Measurements from ENCODE around the gene ANKRD18A. TPM values are rescaled to one million over a fixed set of nuclear protein-coding genes. Genes with fewer than 3 reads are reported as not detected.

ANKRD18A gene
- total and polyA plus RNA-seq, 2 experiments from 2014 or later: not detected

- no peak for TF ChIP-seq EZH2 (IDR thresholded peaks at IDR 0.05; ENCODE audit: insufficient read depth, poor library complexity, severe bottlenecking)
- in situ Hi-C loops (cut with MboI): no loop called here
- Histone ChIP-seq H3K4me3 (no peak overlapping the region), H3K4me2 (ENCODE audit: unreplicated experiment) (no peak overlapping the region), H3K27ac (no peak overlapping the region), H3K9me2 (ENCODE audit: insufficient read depth) (no peaks in the 10 kb centered on the region), H3K36me3 (ENCODE audit: low read depth) (no peaks in the 10 kb centered on the region), H3K27me3 (replicated peaks; ENCODE audit: insufficient read depth) (peaks cover 18% of the 10 kb centered on the region), H2AFZ (no peak overlapping the region), H3K9ac (no peak overlapping the region), H4K20me1 (ENCODE audit: insufficient read depth) (no peaks in the 10 kb centered on the region), H3K4me1 (ENCODE audit: insufficient read depth) (no peaks in the 10 kb centered on the region), H3F3A (ENCODE audit: insufficient read depth) (no peaks in the 10 kb centered on the region), H3K79me2 (ENCODE audit: insufficient read depth) (no peaks in the 10 kb centered on the region), H3K9me3 (ENCODE audit: low read depth) (no peaks in the 10 kb centered on the region)
- DNase-seq: no peak
These were observed 91.1 kb downstream of the ANKRD18A start for GRCh38 chr9:38529317-38529716.

GRCh38 chr9:38527503-38527902 is 92.9 kb downstream of the ANKRD18A start:
- no peak for DNase-seq
- Histone ChIP-seq H3K27me3 (replicated peaks; ENCODE audit: insufficient read depth) (peaks cover 22% of the 10 kb centered on the region), H3F3A (ENCODE audit: insufficient read depth) (no peaks in the 10 kb centered on the region), H3K4me3 (no peak overlapping the region), H3K9me3 (ENCODE audit: low read depth) (no peaks in the 10 kb centered on the region), H3K9ac (no peak overlapping the region), H3K9me2 (ENCODE audit: insufficient read depth) (no peaks in the 10 kb centered on the region), H2AFZ (no peak overlapping the region), H3K36me3 (ENCODE audit: low read depth) (no peaks in the 10 kb centered on the region), H3K4me1 (ENCODE audit: insufficient read depth) (no peaks in the 10 kb centered on the region), H3K4me2 (ENCODE audit: unreplicated experiment) (no peak overlapping the region), H3K27ac (no peak overlapping the region), H4K20me1 (ENCODE audit: insufficient read depth) (no peaks in the 10 kb centered on the region), H3K79me2 (ENCODE audit: insufficient read depth) (no peaks in the 10 kb centered on the region)
- 45 to 63% methylated on average over 6 to 10 of the region's 10 CpGs for WGBS, 2 experiments (ENCODE audit: low coverage in 1 of 2, low lambda C conversion rate in 2 of 2, missing lambda C conversion rate in 2 of 2)
- in situ Hi-C loops (cut with MboI): no loop called here
- TF ChIP-seq EZH2phosphoT487 (IDR thresholded peaks at IDR 0.05; ENCODE audit: insufficient read depth, low read depth): no peak
- no peak for TF ChIP-seq EZH2 (IDR thresholded peaks at IDR 0.05; ENCODE audit: insufficient read depth, poor library complexity, severe bottlenecking)

- no peaks in the 10 kb centered on the region for H3K4me1 ChIP-seq (ENCODE audit: insufficient read depth)
- DNase-seq: no peak
- H3K4me2 ChIP-seq (ENCODE audit: unreplicated experiment): no peak overlapping the region
- no peak overlapping the region for H2AFZ ChIP-seq
- no peaks in the 10 kb centered on the region for H3K9me3 ChIP-seq (ENCODE audit: low read depth)
- H3K36me3 ChIP-seq (ENCODE audit: low read depth): no peaks in the 10 kb centered on the region
- H3K9ac ChIP-seq: no peak overlapping the region
- H3K27me3 ChIP-seq (replicated peaks; ENCODE audit: insufficient read depth): peaks cover 22% of the 10 kb centered on the region
- 24 to 25% methylated on average over 37 to 38 of the region's 38 CpGs for WGBS, 2 experiments (ENCODE audit: low coverage in 1 of 2, low lambda C conversion rate in 2 of 2, missing lambda C conversion rate in 2 of 2)
- H3K79me2 ChIP-seq (ENCODE audit: insufficient read depth): no peaks in the 10 kb centered on the region
- no peak overlapping the region for H3K4me3 ChIP-seq
- H3F3A ChIP-seq (ENCODE audit: insufficient read depth): no peaks in the 10 kb centered on the region
- no peaks in the 10 kb centered on the region for H3K9me2 ChIP-seq (ENCODE audit: insufficient read depth)
- H3K27ac ChIP-seq: no peak overlapping the region
- in situ Hi-C loops (cut with MboI): no loop called here
- no peaks in the 10 kb centered on the region for H4K20me1 ChIP-seq (ENCODE audit: insufficient read depth)
- TF ChIP-seq EZH2 (IDR thresholded peaks at IDR 0.05; ENCODE audit: insufficient read depth, poor library complexity, severe bottlenecking): no peak
- no peak for TF ChIP-seq EZH2phosphoT487 (IDR thresholded peaks at IDR 0.05; ENCODE audit: insufficient read depth, low read depth)
These were observed 93.8 kb downstream of the ANKRD18A start for GRCh38 chr9:38526591-38526990.

GRCh38 chr9:38523121-38523520 is 97.3 kb downstream of the ANKRD18A start:
- H3K4me1 ChIP-seq (ENCODE audit: insufficient read depth): no peaks in the 10 kb centered on the region
- no peak overlapping the region for H3K4me2 ChIP-seq (ENCODE audit: unreplicated experiment)
- no peak overlapping the region for H3K9ac ChIP-seq
- H3K27me3 ChIP-seq (replicated peaks; ENCODE audit: insufficient read depth): peaks cover 13% of the 10 kb centered on the region; the same call in 1 of the 2 replicates
- no peaks in the 10 kb centered on the region for H3K36me3 ChIP-seq (ENCODE audit: low read depth)
- WGBS, 2 experiments (ENCODE audit: low coverage in 1 of 2, low lambda C conversion rate in 2 of 2, missing lambda C conversion rate in 2 of 2): 30 to 32% methylated on average over 5 of the region's 5 CpGs
- TF ChIP-seq EZH2phosphoT487 (IDR thresholded peaks at IDR 0.05; ENCODE audit: insufficient read depth, low read depth) (no peak), EZH2 (IDR thresholded peaks at IDR 0.05; ENCODE audit: insufficient read depth, poor library complexity, severe bottlenecking) (no peak)
- H4K20me1 ChIP-seq (ENCODE audit: insufficient read depth): no peaks in the 10 kb centered on the region
- no peak overlapping the region for H3K27ac ChIP-seq
- no peak overlapping the region for H2AFZ ChIP-seq
- DNase-seq: no peak
- no peaks in the 10 kb centered on the region for H3F3A ChIP-seq (ENCODE audit: insufficient read depth)
- in situ Hi-C loops (cut with MboI): no loop called here
- no peaks in the 10 kb centered on the region for H3K9me3 ChIP-seq (ENCODE audit: low read depth)
- H3K79me2 ChIP-seq (ENCODE audit: insufficient read depth): no peaks in the 10 kb centered on the region
- no peak overlapping the region for H3K4me3 ChIP-seq
- H3K9me2 ChIP-seq (ENCODE audit: insufficient read depth): no peaks in the 10 kb centered on the region

- no peaks in the 10 kb centered on the region for H3K9me3 ChIP-seq (ENCODE audit: low read depth)
- TF ChIP-seq EZH2phosphoT487 (IDR thresholded peaks at IDR 0.05; ENCODE audit: insufficient read depth, low read depth) (no peak), EZH2 (IDR thresholded peaks at IDR 0.05; ENCODE audit: insufficient read depth, poor library complexity, severe bottlenecking) (no peak)
- H4K20me1 ChIP-seq (ENCODE audit: insufficient read depth): no peaks in the 10 kb centered on the region
- H3K9ac ChIP-seq: no peak overlapping the region
- no peaks in the 10 kb centered on the region for H3K79me2 ChIP-seq (ENCODE audit: insufficient read depth)
- H3K36me3 ChIP-seq (ENCODE audit: low read depth): no peaks in the 10 kb centered on the region
- no peak for DNase-seq
- H3K27ac ChIP-seq: no peak overlapping the region
- in situ Hi-C loops (cut with MboI): no loop called here
- WGBS, 2 experiments (ENCODE audit: low coverage in 1 of 2, low lambda C conversion rate in 2 of 2, missing lambda C conversion rate in 2 of 2): 63 to 65% methylated on average over 2 of the region's 2 CpGs
- no peak overlapping the region for H3K4me2 ChIP-seq (ENCODE audit: unreplicated experiment)
- H3K9me2 ChIP-seq (ENCODE audit: insufficient read depth): no peaks in the 10 kb centered on the region
- H3K4me3 ChIP-seq: no peak overlapping the region
- no peaks in the 10 kb centered on the region for H3K4me1 ChIP-seq (ENCODE audit: insufficient read depth)
- peaks cover 7% of the 10 kb centered on the region; the same call in 1 of the 2 replicates for H3K27me3 ChIP-seq (replicated peaks; ENCODE audit: insufficient read depth)
- H3F3A ChIP-seq (ENCODE audit: insufficient read depth): no peaks in the 10 kb centered on the region
- no peak overlapping the region for H2AFZ ChIP-seq
These were observed 98.6 kb downstream of the ANKRD18A start for GRCh38 chr9:38521762-38522161.

Small RNA genes within 50 kb of the gene (small RNA-seq; reads per million reads assigned to genes)
- gene AL390726.1 (ENCODE audit: low read depth, low replicate concordance) (not detected), gene AL390726.2 (ENCODE audit: low read depth, low replicate concordance) (not detected), gene AL390726.3 (ENCODE audit: low read depth, low replicate concordance) (not detected), gene AL390726.4 (ENCODE audit: low read depth, low replicate concordance) (not detected), gene AL390726.5 (ENCODE audit: low read depth, low replicate concordance) (not detected)

Other genes with a start within 250 kb of the ANKRD18A start
- gene ALDH1B1, start 227.9 kb downstream of the ANKRD18A start, total RNA-seq (2014; rRNA removed; shearing (Covaris generic)): 25.7 and 26.9 TPM in 2 replicates
- gene ALDH1B1, start 227.9 kb downstream of the ANKRD18A start, polyA plus RNA-seq (2016; fragmentation: Nextera tagmentation; extraction: Ambion mirVana): 39.4 and 39.5 TPM in 2 replicates
- 0.76 TPM in 1 of 2 replicates, not detected in the other for gene IGFBPL1, start 196.1 kb downstream of the ANKRD18A start, total RNA-seq (2014; rRNA removed; shearing (Covaris generic))
- gene IGFBPL1, start 196.1 kb downstream of the ANKRD18A start, polyA plus RNA-seq (2016; fragmentation: Nextera tagmentation; extraction: Ambion mirVana): 0.34 and 0.35 TPM in 2 replicates
- not detected in 2 replicates for gene FAM240B, start 99.5 kb upstream of the ANKRD18A start, total RNA-seq (2014; rRNA removed; shearing (Covaris generic))
- gene FAM240B, start 99.5 kb upstream of the ANKRD18A start, polyA plus RNA-seq (2016; fragmentation: Nextera tagmentation; extraction: Ambion mirVana): not detected in 2 replicates